HL-60/S4 (cell line): ENCODE results near the gene COMMD2.

ENCODE experiments used
- in situ Hi-C: fragments of 300-500 bp; cut with MboI; formaldehyde crosslinking; loops from 2 replicates; pipeline ENCODE4 v1.14.3; 2022; ENCODE audit warnings: low sequenced_read_pairs

Gene COMMD2

GRCh38 chr3:149752051-149752787, at the start of gene COMMD2:
Gene COMMD2 (minus strand): TSS chr3:149752489. CDS start chr3:149752444, 45 bp downstream.
- in situ Hi-C loops: no loop called here

- in situ Hi-C loops: no loop called here
Observed at GRCh38 chr3:149801639-149802038, 49.4 kb upstream of the COMMD2 start.

GRCh38 chr3:149801195-149801594, 48.9 kb upstream of the COMMD2 start:
- in situ Hi-C loops: no loop called here

GRCh38 chr3:149800693-149801092, 48.4 kb upstream of the COMMD2 start:
- in situ Hi-C loops: no loop called here

GRCh38 chr3:149796026-149796425, 43.7 kb upstream of the COMMD2 start:
- in situ Hi-C loops: no loop called here

- in situ Hi-C loops: no loop called here
Observed at GRCh38 chr3:149792452-149793270, 40.4 kb upstream of the COMMD2 start, which contains the start of gene ANKUB1. Gene ANKUB1 (minus strand): TSS chr3:149792554. CDS start chr3:149792366, 188 bp downstream.

GRCh38 chr3:149790698-149791097, 38.4 kb upstream of the COMMD2 start:
- in situ Hi-C loops: no loop called here

- in situ Hi-C loops: no loop called here
Observed at GRCh38 chr3:149790268-149790667, 38.0 kb upstream of the COMMD2 start.

GRCh38 chr3:149784064-149784704, 31.9 kb upstream of the COMMD2 start:
- in situ Hi-C loops: no loop called here

GRCh38 chr3:149783576-149783975, 31.3 kb upstream of the COMMD2 start:
- in situ Hi-C loops: no loop called here

- in situ Hi-C loops: no loop called here
Observed at GRCh38 chr3:149781741-149782140, 29.5 kb upstream of the COMMD2 start.

GRCh38 chr3:149781211-149781610, 28.9 kb upstream of the COMMD2 start:
- in situ Hi-C loops: no loop called here

- in situ Hi-C loops: no loop called here
Observed at GRCh38 chr3:149777414-149778214, 25.3 kb upstream of the COMMD2 start.

- in situ Hi-C loops: no loop called here
Observed at GRCh38 chr3:149776170-149776569, 23.9 kb upstream of the COMMD2 start.

- in situ Hi-C loops: no loop called here
Observed at GRCh38 chr3:149772861-149773260, 20.6 kb upstream of the COMMD2 start.

- in situ Hi-C loops: no loop called here
Observed at GRCh38 chr3:149771652-149772271, 19.5 kb upstream of the COMMD2 start.

GRCh38 chr3:149770246-149770645, 18.0 kb upstream of the COMMD2 start:
- in situ Hi-C loops: no loop called here

GRCh38 chr3:149768704-149769103, 16.4 kb upstream of the COMMD2 start:
- in situ Hi-C loops: no loop called here

GRCh38 chr3:149767720-149768119, 15.4 kb upstream of the COMMD2 start:
- in situ Hi-C loops: no loop called here

- in situ Hi-C loops: no loop called here
Observed at GRCh38 chr3:149765762-149766334, 13.6 kb upstream of the COMMD2 start.
